ENCODE measurements around the gene S100A4. TPM values are rescaled to one million over a fixed set of nuclear protein-coding genes. Genes with fewer than 3 reads are reported as not detected.

The S100A4 gene
- polyA plus RNA-seq, 3 donors: 46.0 to 3,087 (median 447) TPM

GRCh38 chr1:153495536-153495935 is 50.1 kb downstream of the S100A4 start:
- H3K27ac ChIP-seq (ENCODE audit: low read depth, low read length): no peak overlapping the region
- 55 to 60% (median 56%) methylated on average over 6 of the region's 6 CpGs for WGBS, 3 donors

DNA sequence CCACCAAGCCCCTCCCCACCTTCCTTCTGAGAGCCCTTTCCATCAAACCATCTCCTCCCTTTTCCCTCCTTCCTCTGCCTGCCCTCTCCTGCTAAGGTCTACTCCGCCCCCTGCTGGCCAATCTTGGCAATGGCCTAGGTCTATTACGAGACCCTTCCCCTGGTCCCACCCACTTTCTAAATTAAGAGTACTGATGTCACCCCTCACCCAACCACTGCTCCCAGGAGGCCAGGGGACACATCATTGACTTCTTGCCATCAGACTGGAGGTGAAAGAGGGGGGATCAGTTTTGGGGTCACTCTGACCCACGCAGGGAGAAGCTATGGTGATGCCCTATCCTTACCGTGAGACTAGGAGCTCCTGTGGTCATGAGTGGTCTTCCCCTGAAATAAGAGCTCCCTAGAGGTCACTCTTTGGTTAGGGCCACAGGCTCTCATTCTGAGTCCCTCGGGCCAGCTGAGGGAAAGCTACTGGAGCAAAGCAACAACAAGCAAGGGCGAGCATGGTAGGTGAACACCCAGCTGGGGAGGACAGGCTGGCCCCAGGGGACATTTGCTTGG is 50.5 kb downstream of the S100A4 start:
- WGBS, 3 donors: 34 to 43% (median 42%) methylated on average over 6 of the region's 6 CpGs
- H3K27ac ChIP-seq (ENCODE audit: low read depth, low read length): no peak overlapping the region

Other genes starting within 250 kb of the S100A4 start
- gene PGLYRP3, start 232.9 kb downstream of the S100A4 start, polyA plus RNA-seq: not detected
- not detected for gene PGLYRP4, start 197.0 kb downstream of the S100A4 start, polyA plus RNA-seq
- gene S100A9, start 188.0 kb downstream of the S100A4 start, polyA plus RNA-seq: 1,000 to 10,000 TPM in 2 of 3 donors, 100 to 1,000 TPM in 1; 139 to 5,641 (median 2,681) TPM
- 100 to 1,000 TPM in 2 of 3 donors, 1 to 10 TPM in 1; 6.1 to 551 (median 150) TPM for gene S100A12, start 170.2 kb downstream of the S100A4 start, polyA plus RNA-seq
- gene S100A8, start 154.7 kb downstream of the S100A4 start, polyA plus RNA-seq: 1,000 to 10,000 TPM in 2 of 3 donors, 10 to 100 TPM in 1; 51.8 to 2,570 (median 1,218) TPM
- gene S100A7A, start 129.3 kb downstream of the S100A4 start, polyA plus RNA-seq: not detected
- under 1 TPM in 1 of 3 donors, not detected in 2; 0.76 TPM for gene S100A7, start 85.2 kb downstream of the S100A4 start, polyA plus RNA-seq
- gene S100A6, start 9.8 kb downstream of the S100A4 start, polyA plus RNA-seq: 1,000 to 10,000 TPM in 2 of 3 donors, 100 to 1,000 TPM in 1; 125 to 3,055 (median 1,599) TPM
- gene S100A5, start 4.9 kb downstream of the S100A4 start, polyA plus RNA-seq: under 1 TPM in 1 of 3 donors, not detected in 2; 0.90 TPM
- gene S100A3, start 3.5 kb upstream of the S100A4 start, polyA plus RNA-seq: 1 to 10 TPM in 2 of 3 donors, under 1 TPM in 1; 0.37 to 7.2 (median 7.0) TPM
- gene S100A2, start 20.0 kb upstream of the S100A4 start, polyA plus RNA-seq: 1 to 10 TPM in 2 of 3 donors, under 1 TPM in 1; 0.52 to 4.4 (median 2.1) TPM
- gene S100A16, start 67.3 kb upstream of the S100A4 start, polyA plus RNA-seq: 100 to 1,000 TPM in 2 of 3 donors, 10 to 100 TPM in 1; 30.9 to 175 (median 160) TPM
- 10 to 100 TPM in 1 of 3 donors, 1 to 10 TPM in 2; 1.6 to 12.9 (median 9.7) TPM for gene S100A14, start 70.5 kb upstream of the S100A4 start, polyA plus RNA-seq
- gene S100A13, start 81.7 kb upstream of the S100A4 start, polyA plus RNA-seq: 100 to 1,000 TPM in 2 of 3 donors, 10 to 100 TPM in 1; 51.7 to 532 (median 205) TPM
- 100 to 1,000 TPM in 1 of 3 donors, 10 to 100 TPM in 1, 1 to 10 TPM in 1; 6.7 to 100 (median 31.7) TPM for gene S100A1, start 82.6 kb upstream of the S100A4 start, polyA plus RNA-seq
- 10 to 100 TPM; 35.6 to 43.7 (median 40.3) TPM for gene CHTOP, start 88.3 kb upstream of the S100A4 start, polyA plus RNA-seq
- 10 to 100 TPM; 15.2 to 52.2 (median 49.1) TPM for gene SNAPIN, start 112.9 kb upstream of the S100A4 start, polyA plus RNA-seq
- 100 to 1,000 TPM in 1 of 3 donors, 10 to 100 TPM in 2; 56.3 to 111 (median 89.5) TPM for gene ILF2, start 125.2 kb upstream of the S100A4 start, polyA plus RNA-seq
- gene NPR1, start 132.9 kb upstream of the S100A4 start, polyA plus RNA-seq: 100 to 1,000 TPM in 1 of 3 donors, 10 to 100 TPM in 2; 14.9 to 176 (median 81.7) TPM
- gene INTS3, start 182.2 kb upstream of the S100A4 start, polyA plus RNA-seq: 10 to 100 TPM; 17.8 to 31.3 (median 28.0) TPM
- 100 to 1,000 TPM in 1 of 3 donors, 10 to 100 TPM in 2; 22.2 to 111 (median 83.7) TPM for gene SLC27A3, start 229.6 kb upstream of the S100A4 start, polyA plus RNA-seq